HCT116 (cell line): ENCODE measurements around the gene CCR2.

Experiments
- CEBPB ChIP-seq: IDR thresholded peaks from 2 replicates; pipeline ENCODE4 v1.6.1; 2012; ENCODE audit warnings: low read depth
- ELF1 ChIP-seq: IDR thresholded peaks from 2 replicates; pipeline ENCODE4 v1.6.1; 2012; ENCODE audit warnings: low read depth, borderline replicate concordance
- EZH2 ChIP-seq: fragments of 200-600 bp; sonication (generic); IDR thresholded peaks from 2 replicates; pipeline ENCODE4 v1.6.1; 2017; ENCODE audit warnings: antibody characterized with exemption, mixed run types
- EZH2phosphoT487 ChIP-seq: fragments of 200-600 bp; IDR thresholded peaks from 2 replicates; pipeline ENCODE4 v1.6.1; 2018; ENCODE audit warnings: antibody characterized with exemption, borderline replicate concordance
- FOSL1 ChIP-seq: IDR thresholded peaks from 2 replicates; pipeline ENCODE4 v1.6.1; 2012; ENCODE audit warnings: low read depth
- POLR2A ChIP-seq: IDR thresholded peaks from 2 replicates; pipeline ENCODE4 v1.7.0; 2011; ENCODE audit warnings: borderline replicate concordance; ENCODE audit not compliant: insufficient read depth, insufficient read length; ENCODE audit errors: extremely low read depth
- POLR2AphosphoS5 ChIP-seq: IDR thresholded peaks from 2 replicates; pipeline ENCODE4 v1.6.1; 2011; ENCODE audit warnings: mild to moderate bottlenecking, low read depth, low read length, moderate library complexity
- REST ChIP-seq: IDR thresholded peaks from 2 replicates; pipeline ENCODE4 v1.6.1; 2012; ENCODE audit warnings: low read depth
- YY1 ChIP-seq: IDR thresholded peaks from 2 replicates; pipeline ENCODE4 v1.6.1; 2011; ENCODE audit warnings: low read length, low read depth, moderate library complexity, mild to moderate bottlenecking; ENCODE audit not compliant: insufficient replicate concordance; ENCODE audit errors: extremely low read depth
- TF ChIP-seq, protein P1 (sequence below): IDR thresholded peaks from 2 replicates; pipeline ENCODE4 v1.6.1; 2012
- TF ChIP-seq, protein P2 (sequence below), 3 experiments: fragments of 200-600 bp in 1 of 3; sonication (generic) in 1 of 3; IDR thresholded peaks in 2 of 3; conservative IDR thresholded peaks in 1 of 3; 2 replicates each; pipeline ENCODE4 v1.5.1; 2012 to 2017; ENCODE audit warnings: low read depth in 2 of 3, low read length in 2 of 3, antibody characterized with exemption in 1 of 3, borderline replicate concordance in 1 of 3, control low read depth in 1 of 3, mild to moderate bottlenecking in 1 of 3, mixed read lengths in 1 of 3, mixed run types in 1 of 3, moderate library complexity in 1 of 3; ENCODE audit not compliant: insufficient read depth in 1 of 3
- TF ChIP-seq, protein P3 (sequence below): IDR thresholded peaks from 2 replicates; pipeline ENCODE4 v1.6.1; 2011; ENCODE audit warnings: mild to moderate bottlenecking, low read length, moderate library complexity; ENCODE audit not compliant: insufficient replicate concordance; ENCODE audit errors: extremely low read depth

GRCh38 chr3:46350262-46350565, 3.7 kb upstream of the CCR2 start:
- TF ChIP-seq POLR2A (no peak), POLR2AphosphoS5 (no peak), YY1 (no peak), CEBPB (no peak), ELF1 (no peak), EZH2phosphoT487 (no peak), EZH2 (no peak), FOSL1 (no peak), REST (no peak)
- TF ChIP-seq, protein P1, sequence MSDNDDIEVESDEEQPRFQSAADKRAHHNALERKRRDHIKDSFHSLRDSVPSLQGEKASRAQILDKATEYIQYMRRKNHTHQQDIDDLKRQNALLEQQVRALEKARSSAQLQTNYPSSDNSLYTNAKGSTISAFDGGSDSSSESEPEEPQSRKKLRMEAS = no peak
- TF ChIP-seq, protein P2, sequence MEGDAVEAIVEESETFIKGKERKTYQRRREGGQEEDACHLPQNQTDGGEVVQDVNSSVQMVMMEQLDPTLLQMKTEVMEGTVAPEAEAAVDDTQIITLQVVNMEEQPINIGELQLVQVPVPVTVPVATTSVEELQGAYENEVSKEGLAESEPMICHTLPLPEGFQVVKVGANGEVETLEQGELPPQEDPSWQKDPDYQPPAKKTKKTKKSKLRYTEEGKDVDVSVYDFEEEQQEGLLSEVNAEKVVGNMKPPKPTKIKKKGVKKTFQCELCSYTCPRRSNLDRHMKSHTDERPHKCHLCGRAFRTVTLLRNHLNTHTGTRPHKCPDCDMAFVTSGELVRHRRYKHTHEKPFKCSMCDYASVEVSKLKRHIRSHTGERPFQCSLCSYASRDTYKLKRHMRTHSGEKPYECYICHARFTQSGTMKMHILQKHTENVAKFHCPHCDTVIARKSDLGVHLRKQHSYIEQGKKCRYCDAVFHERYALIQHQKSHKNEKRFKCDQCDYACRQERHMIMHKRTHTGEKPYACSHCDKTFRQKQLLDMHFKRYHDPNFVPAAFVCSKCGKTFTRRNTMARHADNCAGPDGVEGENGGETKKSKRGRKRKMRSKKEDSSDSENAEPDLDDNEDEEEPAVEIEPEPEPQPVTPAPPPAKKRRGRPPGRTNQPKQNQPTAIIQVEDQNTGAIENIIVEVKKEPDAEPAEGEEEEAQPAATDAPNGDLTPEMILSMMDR (IDR thresholded peaks at IDR 0.05 in 2 of 3, conservative IDR thresholded peaks at IDR 0.05 in 1 of 3; ENCODE audit: borderline replicate concordance in 1 of 3, insufficient read depth in 1 of 3, low read depth in 2 of 3, low read length in 2 of 3) = no peak
- TF ChIP-seq, protein P3, sequence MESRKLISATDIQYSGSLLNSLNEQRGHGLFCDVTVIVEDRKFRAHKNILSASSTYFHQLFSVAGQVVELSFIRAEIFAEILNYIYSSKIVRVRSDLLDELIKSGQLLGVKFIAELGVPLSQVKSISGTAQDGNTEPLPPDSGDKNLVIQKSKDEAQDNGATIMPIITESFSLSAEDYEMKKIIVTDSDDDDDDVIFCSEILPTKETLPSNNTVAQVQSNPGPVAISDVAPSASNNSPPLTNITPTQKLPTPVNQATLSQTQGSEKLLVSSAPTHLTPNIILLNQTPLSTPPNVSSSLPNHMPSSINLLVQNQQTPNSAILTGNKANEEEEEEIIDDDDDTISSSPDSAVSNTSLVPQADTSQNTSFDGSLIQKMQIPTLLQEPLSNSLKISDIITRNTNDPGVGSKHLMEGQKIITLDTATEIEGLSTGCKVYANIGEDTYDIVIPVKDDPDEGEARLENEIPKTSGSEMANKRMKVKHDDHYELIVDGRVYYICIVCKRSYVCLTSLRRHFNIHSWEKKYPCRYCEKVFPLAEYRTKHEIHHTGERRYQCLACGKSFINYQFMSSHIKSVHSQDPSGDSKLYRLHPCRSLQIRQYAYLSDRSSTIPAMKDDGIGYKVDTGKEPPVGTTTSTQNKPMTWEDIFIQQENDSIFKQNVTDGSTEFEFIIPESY = no peak
